ENCODE measurements around the gene PTPRZ1. TPM values are rescaled to one million over a fixed set of nuclear protein-coding genes. Genes with fewer than 3 reads are reported as not detected.

The PTPRZ1 gene
- total and polyA plus RNA-seq, 10 of the 15 experiments (the other 5 are each of a cell fraction or from before 2014, with no cell fraction given) = 0.05 to 0.21 (median 0.11) TPM; not detected in 7

DNA sequence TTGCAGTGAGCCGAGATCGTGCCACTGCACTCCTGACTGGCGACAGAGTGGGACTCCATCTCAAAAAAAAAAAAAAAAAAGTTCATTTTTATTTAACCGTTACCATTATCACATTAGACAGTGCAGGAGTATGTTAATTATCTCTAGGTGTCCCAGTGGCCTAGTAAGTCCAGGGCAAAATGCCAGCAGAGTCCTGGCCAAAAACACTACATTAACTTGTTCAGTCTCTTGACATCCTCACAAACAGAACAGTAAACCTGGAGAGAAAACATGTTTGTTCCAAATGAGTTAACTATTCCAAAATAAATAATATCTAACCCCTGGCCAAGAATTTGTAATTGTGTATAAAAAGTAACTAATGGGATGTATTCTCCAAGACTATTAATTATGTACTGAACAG is 43.2 kb downstream of the PTPRZ1 start:
- Histone ChIP-seq H3K9ac (ENCODE audit: control insufficient read depth, insufficient read depth, low read length) (no peak overlapping the region), H3K4me2 (ENCODE audit: control insufficient read depth, insufficient read depth) (no peak overlapping the region), H3K79me2 (ENCODE audit: control insufficient read depth, insufficient read depth, low read length) (no peaks in the 10 kb centered on the region), H3K4me3 (no peak overlapping the region), H3K36me3 (ENCODE audit: control insufficient read depth in 2 of 2, insufficient read depth in 2 of 2, low read length in 1 of 2) (no peaks in the 10 kb centered on the region), H2AFZ (ENCODE audit: control insufficient read depth, low read depth, low read length) (no peak overlapping the region), H3K4me1 (ENCODE audit: control insufficient read depth, insufficient read depth, low read length) (no peaks in the 10 kb centered on the region), H3K27me3 (replicated peaks in 1 of 2; ENCODE audit: control insufficient read depth in 2 of 2, insufficient read depth in 2 of 2, low read length in 1 of 2) (peaks cover 0 to 1% of the 10 kb centered on the region in 2 experiments; a peak in 1 of 4 replicates), H3K9me3 (replicated peaks; ENCODE audit: control insufficient read depth, insufficient read depth, low read length) (no peaks in the 10 kb centered on the region), H4K20me1 (ENCODE audit: control insufficient read depth, insufficient read depth) (no peaks in the 10 kb centered on the region), H3K27ac (ENCODE audit: control insufficient read depth, insufficient read depth) (no peak overlapping the region)
- TF ChIP-seq ATF3 (IDR thresholded peaks at IDR 0.05; ENCODE audit: borderline replicate concordance, extremely low read depth, low read depth, low read length) = no peak
- TF ChIP-seq RUNX3 (IDR thresholded peaks at IDR 0.05; ENCODE audit: low read length) = no peak
- no peak for TF ChIP-seq MEF2B (IDR thresholded peaks at IDR 0.05; ENCODE audit: partially characterized antibody, poor library complexity, severe bottlenecking)
- no peak for TF ChIP-seq ZNF24 (IDR thresholded peaks at IDR 0.05)
- TF ChIP-seq KAT2A (conservative IDR thresholded peaks at IDR 0.05; ENCODE audit: control insufficient read depth, low read depth, low read length) = no peak
- TF ChIP-seq, protein P1, sequence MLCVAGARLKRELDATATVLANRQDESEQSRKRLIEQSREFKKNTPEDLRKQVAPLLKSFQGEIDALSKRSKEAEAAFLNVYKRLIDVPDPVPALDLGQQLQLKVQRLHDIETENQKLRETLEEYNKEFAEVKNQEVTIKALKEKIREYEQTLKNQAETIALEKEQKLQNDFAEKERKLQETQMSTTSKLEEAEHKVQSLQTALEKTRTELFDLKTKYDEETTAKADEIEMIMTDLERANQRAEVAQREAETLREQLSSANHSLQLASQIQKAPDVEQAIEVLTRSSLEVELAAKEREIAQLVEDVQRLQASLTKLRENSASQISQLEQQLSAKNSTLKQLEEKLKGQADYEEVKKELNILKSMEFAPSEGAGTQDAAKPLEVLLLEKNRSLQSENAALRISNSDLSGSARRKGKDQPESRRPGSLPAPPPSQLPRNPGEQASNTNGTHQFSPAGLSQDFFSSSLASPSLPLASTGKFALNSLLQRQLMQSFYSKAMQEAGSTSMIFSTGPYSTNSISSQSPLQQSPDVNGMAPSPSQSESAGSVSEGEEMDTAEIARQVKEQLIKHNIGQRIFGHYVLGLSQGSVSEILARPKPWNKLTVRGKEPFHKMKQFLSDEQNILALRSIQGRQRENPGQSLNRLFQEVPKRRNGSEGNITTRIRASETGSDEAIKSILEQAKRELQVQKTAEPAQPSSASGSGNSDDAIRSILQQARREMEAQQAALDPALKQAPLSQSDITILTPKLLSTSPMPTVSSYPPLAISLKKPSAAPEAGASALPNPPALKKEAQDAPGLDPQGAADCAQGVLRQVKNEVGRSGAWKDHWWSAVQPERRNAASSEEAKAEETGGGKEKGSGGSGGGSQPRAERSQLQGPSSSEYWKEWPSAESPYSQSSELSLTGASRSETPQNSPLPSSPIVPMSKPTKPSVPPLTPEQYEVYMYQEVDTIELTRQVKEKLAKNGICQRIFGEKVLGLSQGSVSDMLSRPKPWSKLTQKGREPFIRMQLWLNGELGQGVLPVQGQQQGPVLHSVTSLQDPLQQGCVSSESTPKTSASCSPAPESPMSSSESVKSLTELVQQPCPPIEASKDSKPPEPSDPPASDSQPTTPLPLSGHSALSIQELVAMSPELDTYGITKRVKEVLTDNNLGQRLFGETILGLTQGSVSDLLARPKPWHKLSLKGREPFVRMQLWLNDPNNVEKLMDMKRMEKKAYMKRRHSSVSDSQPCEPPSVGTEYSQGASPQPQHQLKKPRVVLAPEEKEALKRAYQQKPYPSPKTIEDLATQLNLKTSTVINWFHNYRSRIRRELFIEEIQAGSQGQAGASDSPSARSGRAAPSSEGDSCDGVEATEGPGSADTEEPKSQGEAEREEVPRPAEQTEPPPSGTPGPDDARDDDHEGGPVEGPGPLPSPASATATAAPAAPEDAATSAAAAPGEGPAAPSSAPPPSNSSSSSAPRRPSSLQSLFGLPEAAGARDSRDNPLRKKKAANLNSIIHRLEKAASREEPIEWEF (IDR thresholded peaks at IDR 0.05; ENCODE audit: insufficient replicate concordance, low read depth, low read length) = no peak
- no peak for TF ChIP-seq NFYA (IDR thresholded peaks at IDR 0.05; ENCODE audit: borderline replicate concordance, low read depth, low read length)
- DNase-seq (ENCODE audit: low read depth, low spot score) (no peak), FAIRE-seq (no peak), ATAC-seq (no peak)
- in situ Hi-C loops (cut with MboI) = no loop called here
- POLR2A ChIA-PET = no interaction called here
- RAD21 ChIA-PET (ENCODE audit: unreplicated experiment) = no interaction called here
- SMC1A ChIA-PET (ENCODE audit: uncharacterized antibody, unreplicated experiment) = no interaction called here
- CTCF ChIA-PET = no interaction called here
- intact Hi-C loops (cut with micrococcal nuclease; ENCODE audit: unreplicated experiment) = no loop called here
- no TSS peak for BruUV-seq (replicated peaks)
- WGBS (ENCODE audit: insufficient coverage, insufficient replicate concordance, low lambda C conversion rate, missing lambda C conversion rate) = 30% methylated on average over 1 of the region's 4 CpGs

All from GM12878 (cell line).